WTC11 (cell line): ENCODE results near the gene FAM240A. TPM values are rescaled to one million over a fixed set of nuclear protein-coding genes. Genes with fewer than 3 reads are reported as not detected.

ENCODE experiments used
- ATAC-seq: fragments of 200-7000 bp; cut with Tn5 transposase; 2 replicates; pipeline ENCODE4 v1.10.0; 2021; ENCODE audit warnings: mild to moderate bottlenecking, moderate library complexity
- CTCF ChIA-PET: fragments of 300-600 bp; sonication (Branson Sonifier 250); formaldehyde crosslinking; loops from one replicate; lab custom pipeline; 2021; ENCODE audit warnings: antibody characterized with exemption; lab: Charles Lee
- POLR2A ChIA-PET: fragments of 350-600 bp; sonication (Branson Sonifier 250); formaldehyde crosslinking; loops from one replicate; lab custom pipeline; 2021; ENCODE audit warnings: antibody characterized with exemption; lab: Charles Lee
- DNase-seq: peaks from one replicate; pipeline ENCODE4 v3.0.0; 2021; ENCODE audit warnings: low spot score
- H3K27ac Mint-ChIP-seq: 2 replicates; pipeline ENCODE4 v1.8.0; 2021; ENCODE audit warnings: mixed read lengths
- H3K27me3 Mint-ChIP-seq: 2 replicates; pipeline ENCODE4 v1.8.0; 2021; ENCODE audit warnings: low read depth, mild to moderate bottlenecking, moderate library complexity, mixed read lengths
- H3K36me3 Mint-ChIP-seq: 2 replicates; pipeline ENCODE4 v1.8.0; 2021; ENCODE audit warnings: mixed read lengths
- H3K4me1 Mint-ChIP-seq: 2 replicates; pipeline ENCODE4 v1.8.0; 2022; ENCODE audit warnings: mixed read lengths
- H3K4me3 Mint-ChIP-seq: 2 replicates; pipeline ENCODE4 v1.8.0; 2021; ENCODE audit warnings: mild to moderate bottlenecking, moderate library complexity, mixed read lengths
- H3K9me3 Mint-ChIP-seq: 2 replicates; pipeline ENCODE4 v1.8.0; 2021; ENCODE audit warnings: mixed read lengths
- AR ChIP-seq: fragments of 250-450 bp; sonication (Bioruptor Pico); IDR thresholded peaks from 2 replicates; pipeline ENCODE4 v1.9.0; 2021; ENCODE audit warnings: mild to moderate bottlenecking
- ARID4B ChIP-seq: sonication (generic); formaldehyde crosslinking; IDR thresholded peaks from 2 replicates; pipeline ENCODE4 v1.8.0; 2023; ENCODE audit warnings: missing genetic modification reagents, mild to moderate bottlenecking, borderline replicate concordance
- ATF1 ChIP-seq: sonication (generic); formaldehyde crosslinking; IDR thresholded peaks from 2 replicates; pipeline ENCODE4 v1.8.1; 2023; ENCODE audit warnings: mild to moderate bottlenecking, moderate library complexity, missing genetic modification reagents
- GABPB1 ChIP-seq: sonication (generic); formaldehyde crosslinking; IDR thresholded peaks from 2 replicates; pipeline ENCODE4 v1.8.1; 2023; ENCODE audit warnings: mild to moderate bottlenecking, missing genetic modification reagents
- GTF2I ChIP-seq: fragments of 250-450 bp; sonication (Bioruptor Pico); conservative IDR thresholded peaks from 2 replicates; pipeline ENCODE4 v1.4.0; 2021; ENCODE audit warnings: mild to moderate bottlenecking
- NR1H2 ChIP-seq: sonication (generic); formaldehyde crosslinking; IDR thresholded peaks from 2 replicates; pipeline ENCODE4 v1.9.0; 2021; ENCODE audit warnings: mild to moderate bottlenecking, moderate library complexity, missing genetic modification reagents
- OVOL2 ChIP-seq: fragments of 250-450 bp; sonication (Bioruptor Pico); IDR thresholded peaks from 2 replicates; pipeline ENCODE4 v1.9.0; 2021; ENCODE audit warnings: mild to moderate bottlenecking, borderline replicate concordance
- PRRX2 ChIP-seq: fragments of 250-450 bp; sonication (Bioruptor Pico); IDR thresholded peaks from 2 replicates; pipeline ENCODE4 v1.8.0; 2021; ENCODE audit warnings: mild to moderate bottlenecking
- RORB ChIP-seq: fragments of 250-450 bp; sonication (Bioruptor Pico); IDR thresholded peaks from 2 replicates; pipeline ENCODE4 v1.9.0; 2021; ENCODE audit warnings: mild to moderate bottlenecking
- SMAD4 ChIP-seq: sonication (generic); formaldehyde crosslinking; IDR thresholded peaks from 2 replicates; pipeline ENCODE4 v1.8.0; 2022; ENCODE audit warnings: mild to moderate bottlenecking, missing genetic modification reagents
- TCF7 ChIP-seq: sonication (generic); formaldehyde crosslinking; IDR thresholded peaks from 2 replicates; pipeline ENCODE4 v1.8.0; 2022; ENCODE audit warnings: mild to moderate bottlenecking, low read depth, missing genetic modification reagents, moderate library complexity
- TP53 ChIP-seq: sonication (generic); formaldehyde crosslinking; IDR thresholded peaks from 2 replicates; pipeline ENCODE4 v1.8.1; 2023; ENCODE audit warnings: mild to moderate bottlenecking, missing genetic modification reagents
- ZNF138 ChIP-seq: sonication (generic); formaldehyde crosslinking; conservative IDR thresholded peaks from 2 replicates; pipeline ENCODE4 v1.8.1; 2022; ENCODE audit warnings: mild to moderate bottlenecking, moderate library complexity, missing genetic modification reagents
- ZNF396 ChIP-seq: fragments of 250-450 bp; sonication (Bioruptor Pico); IDR thresholded peaks from 2 replicates; pipeline ENCODE4 v1.8.0; 2021; ENCODE audit warnings: mild to moderate bottlenecking, moderate library complexity, borderline replicate concordance
- ZNF512 ChIP-seq: sonication (generic); formaldehyde crosslinking; IDR thresholded peaks from 2 replicates; pipeline ENCODE4 v1.8.1; 2022; ENCODE audit warnings: missing genetic modification reagents, borderline replicate concordance
- ZNF671 ChIP-seq: fragments of 250-450 bp; sonication (Bioruptor Pico); IDR thresholded peaks from 2 replicates; pipeline ENCODE4 v1.8.0; 2021; ENCODE audit warnings: mild to moderate bottlenecking
- total RNA-seq: library from RNA; stranded (reverse); gene quantifications from 3 replicates; pipeline ENCODE4 v1.2.3, GENCODE V29; 2021
- TF ChIP-seq, protein P1 (sequence below): sonication (generic); formaldehyde crosslinking; IDR thresholded peaks from 2 replicates; pipeline ENCODE4 v1.8.0; 2022; ENCODE audit warnings: mild to moderate bottlenecking, missing genetic modification reagents
- TF ChIP-seq, protein P2 (sequence below): fragments of 250-450 bp; sonication (Bioruptor Pico); IDR thresholded peaks from 2 replicates; pipeline ENCODE4 v1.9.0; 2021; ENCODE audit warnings: moderate library complexity, mild to moderate bottlenecking, inconsistent platforms, borderline replicate concordance
- TF ChIP-seq, protein P3 (sequence below): sonication (generic); formaldehyde crosslinking; IDR thresholded peaks from 2 replicates; pipeline ENCODE4 v1.8.1; 2023; ENCODE audit warnings: mild to moderate bottlenecking, moderate library complexity, missing genetic modification reagents
- TF ChIP-seq, protein P4 (sequence below): fragments of 250-450 bp; sonication (Bioruptor Pico); IDR thresholded peaks from 2 replicates; pipeline ENCODE4 v1.9.0; 2021; ENCODE audit warnings: mild to moderate bottlenecking
- TF ChIP-seq, protein P5 (sequence below): sonication (generic); formaldehyde crosslinking; IDR thresholded peaks from 2 replicates; pipeline ENCODE4 v1.8.1; 2022; ENCODE audit warnings: low read depth, missing genetic modification reagents, borderline replicate concordance

The FAM240A gene
- total RNA-seq, 1 experiment from 2014 or later, result 0.13 TPM

DNA sequence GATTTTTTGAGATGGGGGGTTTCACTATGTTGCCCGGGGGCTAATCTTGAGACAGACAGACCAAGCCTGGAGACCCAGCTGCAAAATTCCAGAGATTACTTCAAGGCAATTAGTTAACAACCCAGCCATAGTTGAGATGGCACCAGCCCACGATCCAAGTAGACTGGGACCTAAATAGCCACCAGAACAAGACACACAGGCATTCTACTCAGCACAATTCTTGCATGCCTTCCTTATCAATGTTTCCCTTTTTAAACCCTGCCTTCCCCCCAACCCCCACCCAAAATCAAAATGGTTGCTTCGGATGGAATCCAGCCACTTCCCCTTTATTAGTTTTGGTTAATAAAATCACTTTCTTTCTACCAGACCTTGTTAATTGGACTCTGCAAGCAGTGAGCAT, 28.6 kb downstream of the FAM240A start (continued):
- TF ChIP-seq ZNF512 (CRISPR knock-in tag), result no peak
- TF ChIP-seq TCF7, result no peak
- no peak for TF ChIP-seq ATF1 (CRISPR knock-in tag)
- no peak for TF ChIP-seq NR1H2 (CRISPR knock-in tag)
- no peak for TF ChIP-seq GTF2I
- no peak for TF ChIP-seq ZNF671 (CRISPR knock-in tag)
- TF ChIP-seq TP53, result no peak
- TF ChIP-seq, protein P1, sequence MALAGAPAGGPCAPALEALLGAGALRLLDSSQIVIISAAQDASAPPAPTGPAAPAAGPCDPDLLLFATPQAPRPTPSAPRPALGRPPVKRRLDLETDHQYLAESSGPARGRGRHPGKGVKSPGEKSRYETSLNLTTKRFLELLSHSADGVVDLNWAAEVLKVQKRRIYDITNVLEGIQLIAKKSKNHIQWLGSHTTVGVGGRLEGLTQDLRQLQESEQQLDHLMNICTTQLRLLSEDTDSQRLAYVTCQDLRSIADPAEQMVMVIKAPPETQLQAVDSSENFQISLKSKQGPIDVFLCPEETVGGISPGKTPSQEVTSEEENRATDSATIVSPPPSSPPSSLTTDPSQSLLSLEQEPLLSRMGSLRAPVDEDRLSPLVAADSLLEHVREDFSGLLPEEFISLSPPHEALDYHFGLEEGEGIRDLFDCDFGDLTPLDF (CRISPR knock-in tag), result no peak
- TF ChIP-seq, protein P2, sequence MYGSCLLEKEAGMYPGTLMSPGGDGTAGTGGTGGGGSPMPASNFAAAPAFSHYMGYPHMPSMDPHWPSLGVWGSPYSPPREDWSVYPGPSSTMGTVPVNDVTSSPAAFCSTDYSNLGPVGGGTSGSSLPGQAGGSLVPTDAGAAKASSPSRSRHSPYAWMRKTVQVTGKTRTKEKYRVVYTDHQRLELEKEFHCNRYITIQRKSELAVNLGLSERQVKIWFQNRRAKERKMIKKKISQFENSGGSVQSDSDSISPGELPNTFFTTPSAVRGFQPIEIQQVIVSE, result no peak
- TF ChIP-seq, protein P3, sequence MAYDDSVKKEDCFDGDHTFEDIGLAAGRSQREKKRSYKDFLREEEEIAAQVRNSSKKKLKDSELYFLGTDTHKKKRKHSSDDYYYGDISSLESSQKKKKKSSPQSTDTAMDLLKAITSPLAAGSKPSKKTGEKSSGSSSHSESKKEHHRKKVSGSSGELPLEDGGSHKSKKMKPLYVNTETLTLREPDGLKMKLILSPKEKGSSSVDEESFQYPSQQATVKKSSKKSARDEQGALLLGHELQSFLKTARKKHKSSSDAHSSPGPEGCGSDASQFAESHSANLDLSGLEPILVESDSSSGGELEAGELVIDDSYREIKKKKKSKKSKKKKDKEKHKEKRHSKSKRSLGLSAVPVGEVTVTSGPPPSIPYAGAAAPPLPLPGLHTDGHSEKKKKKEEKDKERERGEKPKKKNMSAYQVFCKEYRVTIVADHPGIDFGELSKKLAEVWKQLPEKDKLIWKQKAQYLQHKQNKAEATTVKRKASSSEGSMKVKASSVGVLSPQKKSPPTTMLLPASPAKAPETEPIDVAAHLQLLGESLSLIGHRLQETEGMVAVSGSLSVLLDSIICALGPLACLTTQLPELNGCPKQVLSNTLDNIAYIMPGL (CRISPR knock-in tag), result no peak
- no peak for TF ChIP-seq GABPB1 (CRISPR knock-in tag)
- no peak for TF ChIP-seq AR
- TF ChIP-seq, protein P4, sequence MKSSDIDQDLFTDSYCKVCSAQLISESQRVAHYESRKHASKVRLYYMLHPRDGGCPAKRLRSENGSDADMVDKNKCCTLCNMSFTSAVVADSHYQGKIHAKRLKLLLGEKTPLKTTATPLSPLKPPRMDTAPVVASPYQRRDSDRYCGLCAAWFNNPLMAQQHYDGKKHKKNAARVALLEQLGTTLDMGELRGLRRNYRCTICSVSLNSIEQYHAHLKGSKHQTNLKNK (CRISPR knock-in tag), result no peak
- no peak for TF ChIP-seq OVOL2 (CRISPR knock-in tag)

DNA sequence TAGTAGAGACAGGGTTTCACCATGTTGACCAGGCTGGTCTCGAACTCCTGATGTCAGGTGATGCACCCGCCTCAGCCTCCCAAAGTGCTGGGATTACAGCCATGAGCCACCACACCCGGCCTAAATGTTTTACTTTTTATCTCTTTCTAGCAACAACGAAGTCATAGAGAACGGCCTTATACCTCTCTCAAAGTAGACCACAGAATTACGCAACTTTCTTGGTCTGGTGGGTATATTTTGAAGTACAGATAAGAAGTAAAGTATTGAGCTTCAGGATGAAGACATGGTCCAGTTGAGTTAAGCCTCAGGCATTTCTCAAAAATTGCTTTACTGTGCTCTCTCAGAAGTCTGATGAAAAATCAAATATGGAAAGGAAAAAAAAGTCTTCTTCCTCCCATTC, 30.6 kb downstream of the FAM240A start:
- no peak for ATAC-seq
- H3K9me3 Mint-ChIP-seq, result peaks cover 29% of the 10 kb centered on the region
- peaks cover 10% of the 10 kb centered on the region for H3K4me1 Mint-ChIP-seq
- ChIA-PET POLR2A (no interaction called here), CTCF (interaction anchor here (0.9 kb wide), 1 partner anchor 75 kb away, joined by 3 read pairs; the partner anchor contains the start of gene PRSS50)
- H3K27ac Mint-ChIP-seq, result no peak overlapping the region
- no peak overlapping the region for H3K4me3 Mint-ChIP-seq
- no peaks in the 10 kb centered on the region for H3K27me3 Mint-ChIP-seq
- no peak for DNase-seq
- H3K36me3 Mint-ChIP-seq, result peaks cover 6% of the 10 kb centered on the region
- TF ChIP-seq, protein P5, sequence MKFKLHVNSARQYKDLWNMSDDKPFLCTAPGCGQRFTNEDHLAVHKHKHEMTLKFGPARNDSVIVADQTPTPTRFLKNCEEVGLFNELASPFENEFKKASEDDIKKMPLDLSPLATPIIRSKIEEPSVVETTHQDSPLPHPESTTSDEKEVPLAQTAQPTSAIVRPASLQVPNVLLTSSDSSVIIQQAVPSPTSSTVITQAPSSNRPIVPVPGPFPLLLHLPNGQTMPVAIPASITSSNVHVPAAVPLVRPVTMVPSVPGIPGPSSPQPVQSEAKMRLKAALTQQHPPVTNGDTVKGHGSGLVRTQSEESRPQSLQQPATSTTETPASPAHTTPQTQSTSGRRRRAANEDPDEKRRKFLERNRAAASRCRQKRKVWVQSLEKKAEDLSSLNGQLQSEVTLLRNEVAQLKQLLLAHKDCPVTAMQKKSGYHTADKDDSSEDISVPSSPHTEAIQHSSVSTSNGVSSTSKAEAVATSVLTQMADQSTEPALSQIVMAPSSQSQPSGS (CRISPR knock-in tag), result no peak
- TF ChIP-seq ARID4B (CRISPR knock-in tag), result no peak
- TF ChIP-seq SMAD4 (CRISPR knock-in tag), result no peak
- no peak for TF ChIP-seq GABPB1 (CRISPR knock-in tag)
- TF ChIP-seq RORB (CRISPR knock-in tag), result no peak
- no peak for TF ChIP-seq PRRX2 (CRISPR knock-in tag)
- TF ChIP-seq ZNF138 (CRISPR knock-in tag), result no peak
- TF ChIP-seq ZNF396 (CRISPR knock-in tag), result no peak
